ENCODE results near the gene NAA35.

Gene NAA35

DNA sequence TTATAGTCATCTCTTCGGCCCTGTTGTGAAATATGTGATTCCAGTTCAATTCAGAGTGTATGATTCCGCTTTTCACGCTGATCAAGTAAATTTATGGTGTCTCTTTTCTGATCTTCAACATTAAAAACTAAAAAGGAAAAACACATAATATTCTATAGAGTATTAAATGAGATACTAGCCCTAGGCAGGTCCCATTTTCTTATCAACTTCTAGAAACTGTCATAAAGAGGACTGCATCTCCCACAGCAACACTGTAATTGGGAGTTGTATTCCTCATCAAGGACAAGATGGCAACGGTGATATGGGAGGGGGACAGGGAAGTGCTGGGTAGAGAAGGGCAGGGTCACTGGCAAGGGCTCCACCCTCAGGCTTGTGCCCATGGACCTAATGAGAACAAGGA is 86.8 kb downstream of the NAA35 start:
- Histone ChIP-seq H3K36me3 (ENCODE audit: insufficient read depth, low read length) (no peaks in the 10 kb centered on the region; the same call in none of the 2 replicates), H3K9me3 (ENCODE audit: control insufficient read depth, insufficient read depth, low read length) (no peaks in the 10 kb centered on the region), H3K9ac (ENCODE audit: low read depth, low read length) (no peak overlapping the region), H3K4me1 (ENCODE audit: insufficient read depth, low read length) (no peaks in the 10 kb centered on the region)

DNA sequence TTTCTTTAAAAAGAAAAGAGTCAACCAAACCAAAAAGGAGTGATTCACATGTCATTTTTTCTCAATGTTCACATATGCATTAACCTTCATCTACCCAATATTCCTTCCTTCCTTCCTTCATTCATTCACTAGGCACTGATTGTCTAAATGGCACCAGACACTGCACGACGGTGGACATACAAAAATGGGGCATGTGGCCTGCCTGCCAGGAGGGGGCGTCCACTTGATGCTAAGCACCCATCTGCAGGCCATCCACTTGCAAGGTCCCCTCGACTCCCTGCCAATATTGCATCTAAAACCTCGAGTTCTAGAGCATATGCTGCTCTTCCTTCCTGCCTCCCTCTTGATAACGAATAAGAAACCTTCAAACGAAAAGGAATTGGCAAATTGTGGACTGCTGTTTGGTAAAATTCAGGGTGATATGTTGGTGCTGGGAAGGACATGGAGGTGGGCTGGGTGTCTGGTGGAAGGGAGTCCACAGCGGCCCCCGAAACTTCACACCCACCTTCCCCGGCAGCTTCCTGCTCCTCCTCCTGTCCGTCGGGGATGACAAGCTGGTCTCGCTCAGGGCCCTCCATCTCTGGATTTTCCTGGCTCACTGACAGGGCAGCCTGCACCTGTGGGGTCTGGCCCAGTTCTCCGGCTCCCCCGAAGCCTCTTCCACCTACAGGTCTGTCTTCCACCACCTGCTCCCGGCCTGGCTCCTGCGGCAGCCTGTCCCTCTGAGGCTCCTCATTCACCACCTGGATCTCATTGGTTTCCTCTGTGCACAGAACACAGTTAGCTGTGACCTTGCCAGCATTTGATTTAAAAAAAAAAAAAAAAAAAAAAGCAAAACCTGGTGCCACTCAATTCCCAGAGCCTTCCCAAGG is 94.2 kb downstream of the NAA35 start:
- H3K36me3 ChIP-seq (ENCODE audit: insufficient read depth, low read length), result 0 out of 2 replicates have a peak, but pooled peaks cover 2% of the 10 kb centered on the region
- no peaks in the 10 kb centered on the region for H3K9me3 ChIP-seq (ENCODE audit: control insufficient read depth, insufficient read depth, low read length)
- H3K9ac ChIP-seq (ENCODE audit: low read depth, low read length), result no peak overlapping the region
- H3K4me1 ChIP-seq (ENCODE audit: insufficient read depth, low read length), result no peaks in the 10 kb centered on the region

DNA sequence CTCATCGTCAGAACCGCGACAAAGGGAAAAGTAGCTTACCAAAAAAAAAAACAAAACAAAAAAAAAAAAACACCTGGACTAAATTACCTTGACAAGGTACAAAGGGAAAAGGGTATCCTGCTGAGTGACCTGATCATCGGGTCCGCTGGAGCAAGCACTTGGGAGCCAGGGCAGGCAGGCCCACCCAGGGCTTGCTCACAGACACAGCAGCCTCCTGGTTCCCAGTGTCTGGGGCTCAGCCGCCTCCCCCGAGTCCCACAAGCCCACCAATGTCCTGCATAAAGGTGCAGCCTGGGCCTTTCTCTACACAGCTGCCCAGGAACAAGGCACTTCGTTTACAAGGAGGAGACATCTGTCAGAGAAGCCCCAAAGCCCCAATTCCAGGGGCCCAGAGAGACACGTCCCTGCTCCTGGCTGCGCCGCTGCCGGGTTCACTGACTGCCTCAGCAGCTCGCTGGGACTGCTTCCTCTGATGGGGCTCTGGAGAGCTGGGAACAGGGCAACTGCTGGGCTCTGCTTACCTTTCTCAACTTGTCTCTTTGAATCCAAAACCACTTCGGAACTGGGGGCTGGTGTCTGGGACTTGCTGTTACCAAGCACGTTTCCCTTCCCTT is 95.0 kb downstream of the NAA35 start:
- H3K9ac ChIP-seq (ENCODE audit: low read depth, low read length), result no peak overlapping the region
- no peaks in the 10 kb centered on the region for H3K4me1 ChIP-seq (ENCODE audit: insufficient read depth, low read length)
- no peaks in the 10 kb centered on the region for H3K9me3 ChIP-seq (ENCODE audit: control insufficient read depth, insufficient read depth, low read length)
- H3K36me3 ChIP-seq (ENCODE audit: insufficient read depth, low read length), result 0 out of 2 replicates have a peak, but pooled peaks cover 2% of the 10 kb centered on the region

DNA sequence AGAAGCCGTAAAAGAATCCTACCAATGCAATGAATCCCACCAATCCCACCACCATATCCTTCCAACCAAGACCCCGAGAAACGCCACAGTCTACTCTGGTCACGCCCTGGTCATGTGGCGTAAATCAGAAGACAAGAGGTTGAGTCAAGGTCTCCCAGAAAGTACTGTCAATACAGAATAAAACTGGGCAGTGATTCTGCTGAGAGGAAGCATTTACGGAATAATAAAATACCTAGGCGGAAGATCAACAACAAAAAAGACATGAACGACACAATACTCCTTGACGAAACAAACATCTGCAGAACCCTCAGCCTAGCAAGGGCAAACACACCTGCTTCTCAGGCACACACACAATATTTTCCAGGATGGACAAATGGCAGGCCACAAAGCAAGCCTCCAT is 95.6 kb downstream of the NAA35 start:
- H3K4me1 ChIP-seq (ENCODE audit: insufficient read depth, low read length), result no peaks in the 10 kb centered on the region
- H3K36me3 ChIP-seq (ENCODE audit: insufficient read depth, low read length), result 0 out of 2 replicates have a peak, but pooled peaks cover 2% of the 10 kb centered on the region
- H3K9ac ChIP-seq (ENCODE audit: low read depth, low read length), result no peak overlapping the region
- no peaks in the 10 kb centered on the region for H3K9me3 ChIP-seq (ENCODE audit: control insufficient read depth, insufficient read depth, low read length)

DNA sequence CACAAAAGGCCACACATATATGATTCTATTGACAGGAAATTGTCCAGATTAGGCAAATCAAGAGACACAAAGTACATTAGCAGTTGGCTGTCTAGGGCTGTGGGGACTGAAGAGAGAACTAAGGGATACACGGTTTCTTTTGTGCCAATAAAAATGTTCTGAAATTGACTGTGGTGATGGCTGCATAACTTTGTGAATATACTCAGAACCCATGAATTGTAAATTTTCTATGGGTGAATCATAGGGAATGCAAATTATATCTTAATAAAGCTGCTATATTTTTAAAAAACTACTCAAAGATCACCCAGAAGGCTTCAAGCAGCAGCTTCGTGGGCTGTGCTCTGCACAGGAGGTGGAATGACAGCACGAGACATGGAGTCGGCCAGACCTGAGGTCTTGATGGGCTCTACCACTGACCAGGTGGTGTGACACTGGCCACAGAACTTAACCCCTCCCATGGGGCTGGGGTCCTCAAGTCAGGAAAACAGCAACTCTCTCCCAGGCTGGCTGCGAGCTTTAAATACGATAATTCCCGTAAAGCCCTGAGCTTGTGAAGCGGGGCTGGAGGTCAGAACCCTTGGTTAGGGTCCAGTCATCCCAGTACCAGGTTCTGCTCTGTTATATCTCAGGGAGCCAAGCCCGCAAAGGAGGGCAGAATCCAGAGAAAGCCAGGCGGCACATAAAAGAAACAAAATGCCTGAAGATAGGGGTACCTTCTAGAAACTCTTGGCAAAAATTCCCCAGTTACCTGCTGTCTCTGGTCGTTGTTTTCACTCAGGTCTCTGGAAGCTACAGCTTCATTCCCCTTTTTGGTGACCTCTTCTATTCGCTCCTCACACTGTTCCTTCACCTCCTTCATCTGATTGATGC is 99.3 kb downstream of the NAA35 start:
- Histone ChIP-seq H3K9ac (ENCODE audit: low read depth, low read length) (no peak overlapping the region), H3K4me1 (ENCODE audit: insufficient read depth, low read length) (no peaks in the 10 kb centered on the region), H3K9me3 (ENCODE audit: control insufficient read depth, insufficient read depth, low read length) (no peaks in the 10 kb centered on the region), H3K36me3 (ENCODE audit: insufficient read depth, low read length) (0 out of 2 replicates have a peak, but pooled peaks cover 2% of the 10 kb centered on the region)

DNA sequence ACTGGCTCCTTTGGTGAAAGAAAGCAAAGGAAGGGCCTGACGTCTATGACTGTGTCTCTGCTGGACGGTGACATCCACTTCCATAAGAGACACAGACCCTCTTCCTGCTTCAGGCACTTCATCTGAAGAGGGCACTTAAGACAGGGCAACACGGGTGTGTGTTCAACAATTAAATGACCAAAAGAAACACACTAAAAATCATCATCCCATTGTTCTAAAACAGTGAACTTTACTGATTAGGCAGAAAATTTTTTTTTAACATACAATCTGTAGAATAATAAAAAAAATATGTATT is 99.9 kb downstream of the NAA35 start:
- H3K4me1 ChIP-seq (ENCODE audit: insufficient read depth, low read length), result no peaks in the 10 kb centered on the region
- H3K9ac ChIP-seq (ENCODE audit: low read depth, low read length), result no peak overlapping the region
- 0 out of 2 replicates have a peak, but pooled peaks cover 2% of the 10 kb centered on the region for H3K36me3 ChIP-seq (ENCODE audit: insufficient read depth, low read length)
- H3K9me3 ChIP-seq (ENCODE audit: control insufficient read depth, insufficient read depth, low read length), result no peaks in the 10 kb centered on the region

DNA sequence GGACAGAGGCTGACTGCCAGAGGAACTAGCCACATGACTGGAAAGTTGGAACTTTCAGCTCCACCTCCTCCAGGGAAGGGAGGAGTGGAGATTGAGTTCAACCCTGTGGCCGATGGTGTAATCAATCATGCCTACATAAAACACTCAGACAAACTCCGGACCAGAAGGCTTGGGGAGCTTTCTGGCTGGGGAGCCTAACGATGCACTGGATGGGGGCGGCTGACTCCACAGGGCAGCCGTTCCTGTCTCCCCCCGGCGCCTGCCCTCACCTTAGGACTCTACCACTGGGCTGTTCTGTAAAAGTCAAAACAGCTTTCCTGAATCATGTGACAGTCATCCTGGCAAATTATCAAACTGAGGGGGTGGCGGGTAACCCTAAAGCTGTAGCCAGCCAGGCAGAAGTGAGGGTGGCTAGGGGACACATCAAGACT is 100.4 kb downstream of the NAA35 start:
- no peak overlapping the region for H3K9ac ChIP-seq (ENCODE audit: low read depth, low read length)
- H3K4me1 ChIP-seq (ENCODE audit: insufficient read depth, low read length), result no peaks in the 10 kb centered on the region
- no peaks in the 10 kb centered on the region for H3K9me3 ChIP-seq (ENCODE audit: control insufficient read depth, insufficient read depth, low read length)
- 0 out of 2 replicates have a peak, but pooled peaks cover 2% of the 10 kb centered on the region for H3K36me3 ChIP-seq (ENCODE audit: insufficient read depth, low read length)

DNA sequence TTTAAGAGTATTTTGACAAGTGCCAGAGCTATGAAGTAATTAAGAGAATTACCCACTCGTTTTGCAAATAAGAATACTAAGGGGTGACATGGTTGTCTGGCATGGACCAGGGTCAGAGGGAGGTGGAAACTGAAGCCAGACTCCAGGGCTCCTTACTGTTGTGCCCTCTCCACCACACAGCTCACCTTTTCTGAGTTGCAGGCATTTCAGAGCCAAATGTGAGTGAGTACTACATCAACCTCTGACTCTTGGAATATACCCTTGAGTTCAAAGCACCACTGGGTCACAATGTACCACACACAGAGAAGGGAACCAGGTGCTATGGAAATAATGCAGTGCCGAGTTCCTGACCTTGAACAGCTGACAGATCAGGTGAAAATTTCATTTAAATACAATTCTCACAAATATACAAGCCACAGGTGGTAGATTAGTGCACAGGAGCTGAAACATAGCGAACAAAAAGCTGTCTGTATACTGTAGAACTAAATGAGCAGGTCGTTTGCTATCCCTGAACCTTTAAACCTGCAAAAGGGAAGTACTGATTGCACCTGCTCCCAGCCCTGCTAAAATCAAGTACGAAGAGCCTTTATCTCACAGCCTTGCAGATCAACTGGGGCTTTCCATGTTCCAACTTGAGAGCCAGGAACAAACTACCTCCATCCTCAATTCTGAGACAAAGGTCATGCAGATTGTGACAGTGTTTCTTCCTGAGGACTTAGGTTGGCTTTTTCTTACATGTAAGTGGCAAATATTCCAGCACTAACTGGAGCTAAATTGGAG is 101.4 kb downstream of the NAA35 start:
- Histone ChIP-seq H3K9ac (ENCODE audit: low read depth, low read length) (no peak overlapping the region), H3K36me3 (ENCODE audit: insufficient read depth, low read length) (no peaks in the 10 kb centered on the region), H3K4me1 (ENCODE audit: insufficient read depth, low read length) (no peaks in the 10 kb centered on the region), H3K9me3 (ENCODE audit: control insufficient read depth, insufficient read depth, low read length) (no peaks in the 10 kb centered on the region)

DNA sequence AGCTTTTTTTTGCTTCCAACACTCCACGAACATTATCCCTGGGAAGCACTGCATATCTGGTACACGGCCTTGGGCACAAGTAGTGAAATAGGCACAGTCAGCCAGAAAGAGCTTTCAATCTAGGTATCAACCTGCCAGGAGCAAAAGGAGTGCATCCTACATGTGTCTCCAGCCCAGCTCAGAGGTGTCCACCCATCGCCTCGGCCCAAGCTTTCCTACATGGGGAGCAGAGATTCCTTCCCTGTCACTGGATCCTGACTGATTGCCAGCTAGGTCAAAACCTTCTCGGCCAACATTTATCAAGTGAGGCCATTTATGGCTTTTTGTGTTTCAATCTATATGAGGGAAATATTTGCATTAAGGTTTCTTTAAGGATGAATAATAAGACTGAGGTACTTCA is 102.6 kb downstream of the NAA35 start:
- no peaks in the 10 kb centered on the region for H3K36me3 ChIP-seq (ENCODE audit: insufficient read depth, low read length)
- no peaks in the 10 kb centered on the region for H3K9me3 ChIP-seq (ENCODE audit: control insufficient read depth, insufficient read depth, low read length)
- no peaks in the 10 kb centered on the region for H3K4me1 ChIP-seq (ENCODE audit: insufficient read depth, low read length)
- H3K9ac ChIP-seq (ENCODE audit: low read depth, low read length), result no peak overlapping the region

DNA sequence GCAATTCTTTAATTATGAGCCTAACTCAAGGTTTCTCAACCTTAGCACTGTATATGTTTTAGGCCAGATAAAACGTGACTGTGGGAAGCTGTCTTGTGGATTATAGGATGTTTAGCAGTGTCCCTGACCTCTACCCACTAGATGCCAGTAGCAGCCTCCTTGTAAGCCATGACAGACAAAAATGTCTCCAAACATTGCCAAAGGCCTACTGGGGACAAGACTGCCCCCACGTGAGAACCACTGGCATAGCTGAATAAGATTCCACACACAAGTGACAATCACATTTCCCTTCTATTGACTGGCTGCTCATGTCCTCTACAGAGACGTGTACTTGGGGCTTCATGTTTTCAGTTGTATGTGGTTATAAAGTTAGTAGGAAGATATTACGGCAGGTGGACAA is 103.1 kb downstream of the NAA35 start:
- Histone ChIP-seq H3K4me1 (ENCODE audit: insufficient read depth, low read length) (no peaks in the 10 kb centered on the region), H3K36me3 (ENCODE audit: insufficient read depth, low read length) (no peaks in the 10 kb centered on the region), H3K9me3 (ENCODE audit: control insufficient read depth, insufficient read depth, low read length) (no peaks in the 10 kb centered on the region), H3K9ac (ENCODE audit: low read depth, low read length) (no peak overlapping the region)

DNA sequence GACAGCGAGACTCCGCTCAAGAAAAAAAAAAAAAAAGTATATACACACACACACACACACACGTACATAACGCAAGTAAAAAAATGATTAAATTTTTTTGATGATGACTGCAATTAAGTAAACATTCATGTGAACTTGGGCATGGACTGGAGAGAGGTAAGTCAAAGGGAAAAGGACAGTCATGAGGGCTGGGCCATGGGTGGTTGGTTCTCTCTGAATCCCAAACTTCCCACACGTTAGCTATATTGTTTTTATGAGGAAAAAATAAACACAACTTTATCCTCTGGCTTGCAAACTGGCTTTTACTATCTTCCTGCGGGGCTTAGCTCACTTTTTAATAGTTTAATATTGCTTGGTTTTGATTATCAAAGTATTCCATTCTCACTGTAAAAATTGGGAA is 104.7 kb downstream of the NAA35 start:
- Histone ChIP-seq H3K9ac (ENCODE audit: low read depth, low read length) (no peak overlapping the region), H3K4me1 (ENCODE audit: insufficient read depth, low read length) (no peaks in the 10 kb centered on the region), H3K36me3 (ENCODE audit: insufficient read depth, low read length) (no peaks in the 10 kb centered on the region), H3K9me3 (ENCODE audit: control insufficient read depth, insufficient read depth, low read length) (no peaks in the 10 kb centered on the region)

DNA sequence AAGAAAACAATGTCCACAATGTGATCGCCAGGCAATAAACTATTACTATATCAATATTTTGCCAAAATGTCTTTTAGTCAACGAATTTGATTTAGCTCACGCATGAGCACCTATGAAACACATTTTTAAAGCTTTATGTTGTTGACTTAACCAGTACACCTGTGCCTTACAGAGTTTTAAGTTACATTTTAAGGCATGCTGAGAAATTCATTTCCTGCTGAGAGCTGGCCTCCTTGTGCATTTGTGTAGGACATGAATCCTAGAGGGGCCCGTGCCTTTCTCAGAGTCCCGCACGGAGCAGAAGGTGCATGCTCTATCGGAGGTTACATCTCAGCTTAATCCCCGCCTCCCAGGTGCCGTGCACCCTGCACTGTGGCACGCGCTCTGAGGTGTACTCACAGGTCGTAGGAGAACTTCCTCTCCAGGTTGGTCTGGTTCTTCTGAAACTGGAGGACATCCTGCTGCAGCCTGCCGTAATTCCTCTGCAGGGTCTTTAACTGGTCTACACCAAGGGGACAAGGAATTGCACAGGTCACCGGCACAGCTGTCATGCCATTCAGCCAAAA is 105.2 kb downstream of the NAA35 start:
- H3K9me3 ChIP-seq (ENCODE audit: control insufficient read depth, insufficient read depth, low read length), result no peaks in the 10 kb centered on the region
- H3K36me3 ChIP-seq (ENCODE audit: insufficient read depth, low read length), result no peaks in the 10 kb centered on the region
- H3K4me1 ChIP-seq (ENCODE audit: insufficient read depth, low read length), result no peaks in the 10 kb centered on the region
- no peak overlapping the region for H3K9ac ChIP-seq (ENCODE audit: low read depth, low read length)

DNA sequence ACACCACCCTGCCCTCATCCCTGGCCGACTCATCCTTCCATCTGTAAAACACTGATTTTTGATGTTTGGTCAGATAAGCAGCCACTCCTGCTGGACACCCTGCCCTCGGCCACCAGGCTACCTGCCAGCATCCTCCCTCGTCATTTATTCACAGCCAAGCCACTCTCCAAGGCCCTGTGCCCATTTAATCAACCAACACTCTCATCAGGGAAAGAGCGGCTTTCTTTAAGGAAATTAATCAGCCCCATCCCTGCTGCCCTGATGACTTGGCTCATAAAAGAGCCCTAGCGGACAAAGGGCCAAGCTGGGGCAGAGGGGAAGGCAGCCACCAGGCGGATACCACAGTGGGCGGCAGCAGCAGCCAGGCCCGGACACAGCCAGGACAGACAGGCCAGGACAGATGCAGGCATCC is 106.0 kb downstream of the NAA35 start:
- no peaks in the 10 kb centered on the region for H3K4me1 ChIP-seq (ENCODE audit: insufficient read depth, low read length)
- H3K9me3 ChIP-seq (ENCODE audit: control insufficient read depth, insufficient read depth, low read length), result no peaks in the 10 kb centered on the region
- H3K9ac ChIP-seq (ENCODE audit: low read depth, low read length), result no peak overlapping the region
- H3K36me3 ChIP-seq (ENCODE audit: insufficient read depth, low read length), result no peaks in the 10 kb centered on the region

DNA sequence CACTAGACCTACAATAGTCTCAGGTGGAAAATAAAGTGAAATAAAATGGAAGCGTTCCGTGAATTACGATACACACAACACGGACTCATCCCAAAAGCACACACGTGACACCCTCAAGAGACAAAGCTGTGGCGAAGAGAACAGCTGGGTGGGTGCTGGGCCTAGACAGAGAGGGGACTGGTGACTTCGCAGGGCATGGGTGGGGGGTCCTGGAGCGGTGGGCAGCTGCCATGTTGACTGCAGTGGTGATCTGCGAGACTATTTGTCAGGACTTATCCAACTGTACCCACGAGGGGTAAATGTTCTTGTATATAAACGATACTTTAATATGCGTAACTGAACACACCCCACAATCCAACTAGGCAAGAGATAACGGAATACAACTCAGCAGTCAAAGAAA is 106.4 kb downstream of the NAA35 start:
- H3K36me3 ChIP-seq (ENCODE audit: insufficient read depth, low read length), result no peaks in the 10 kb centered on the region
- H3K9ac ChIP-seq (ENCODE audit: low read depth, low read length), result no peak overlapping the region
- no peaks in the 10 kb centered on the region for H3K4me1 ChIP-seq (ENCODE audit: insufficient read depth, low read length)
- H3K9me3 ChIP-seq (ENCODE audit: control insufficient read depth, insufficient read depth, low read length), result no peaks in the 10 kb centered on the region
